ENCODE results near the gene RBBP4. TPM values are rescaled to one million over a fixed set of nuclear protein-coding genes. Genes with fewer than 3 reads are reported as not detected.

Gene RBBP4
- total and polyA plus RNA-seq, 2 of the 8 experiments (the other 6 are each of a cell fraction or from before 2014, with no cell fraction given): 147 to 397 TPM

DNA sequence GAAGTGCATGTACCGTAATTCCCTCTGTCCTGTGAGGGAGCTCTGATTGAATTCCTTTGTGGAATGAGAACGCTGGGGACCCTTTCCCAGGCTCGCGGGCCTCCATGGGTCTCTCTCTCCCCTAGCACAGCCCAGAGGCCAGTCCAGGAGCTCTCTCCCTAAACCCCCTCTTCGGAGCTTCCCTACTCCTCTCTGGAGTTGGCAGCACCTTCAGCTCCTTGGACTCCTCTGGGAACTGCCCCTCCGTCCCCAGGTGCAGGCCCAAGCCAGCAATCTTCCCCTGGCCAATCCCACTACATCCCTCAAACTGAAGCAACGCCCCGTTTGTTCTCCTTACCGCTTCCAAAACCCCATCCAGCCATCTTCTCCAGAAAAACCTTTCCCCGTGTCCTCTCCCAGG is 62.1 kb downstream of the RBBP4 start (continued):
- TF ChIP-seq, protein P1, sequence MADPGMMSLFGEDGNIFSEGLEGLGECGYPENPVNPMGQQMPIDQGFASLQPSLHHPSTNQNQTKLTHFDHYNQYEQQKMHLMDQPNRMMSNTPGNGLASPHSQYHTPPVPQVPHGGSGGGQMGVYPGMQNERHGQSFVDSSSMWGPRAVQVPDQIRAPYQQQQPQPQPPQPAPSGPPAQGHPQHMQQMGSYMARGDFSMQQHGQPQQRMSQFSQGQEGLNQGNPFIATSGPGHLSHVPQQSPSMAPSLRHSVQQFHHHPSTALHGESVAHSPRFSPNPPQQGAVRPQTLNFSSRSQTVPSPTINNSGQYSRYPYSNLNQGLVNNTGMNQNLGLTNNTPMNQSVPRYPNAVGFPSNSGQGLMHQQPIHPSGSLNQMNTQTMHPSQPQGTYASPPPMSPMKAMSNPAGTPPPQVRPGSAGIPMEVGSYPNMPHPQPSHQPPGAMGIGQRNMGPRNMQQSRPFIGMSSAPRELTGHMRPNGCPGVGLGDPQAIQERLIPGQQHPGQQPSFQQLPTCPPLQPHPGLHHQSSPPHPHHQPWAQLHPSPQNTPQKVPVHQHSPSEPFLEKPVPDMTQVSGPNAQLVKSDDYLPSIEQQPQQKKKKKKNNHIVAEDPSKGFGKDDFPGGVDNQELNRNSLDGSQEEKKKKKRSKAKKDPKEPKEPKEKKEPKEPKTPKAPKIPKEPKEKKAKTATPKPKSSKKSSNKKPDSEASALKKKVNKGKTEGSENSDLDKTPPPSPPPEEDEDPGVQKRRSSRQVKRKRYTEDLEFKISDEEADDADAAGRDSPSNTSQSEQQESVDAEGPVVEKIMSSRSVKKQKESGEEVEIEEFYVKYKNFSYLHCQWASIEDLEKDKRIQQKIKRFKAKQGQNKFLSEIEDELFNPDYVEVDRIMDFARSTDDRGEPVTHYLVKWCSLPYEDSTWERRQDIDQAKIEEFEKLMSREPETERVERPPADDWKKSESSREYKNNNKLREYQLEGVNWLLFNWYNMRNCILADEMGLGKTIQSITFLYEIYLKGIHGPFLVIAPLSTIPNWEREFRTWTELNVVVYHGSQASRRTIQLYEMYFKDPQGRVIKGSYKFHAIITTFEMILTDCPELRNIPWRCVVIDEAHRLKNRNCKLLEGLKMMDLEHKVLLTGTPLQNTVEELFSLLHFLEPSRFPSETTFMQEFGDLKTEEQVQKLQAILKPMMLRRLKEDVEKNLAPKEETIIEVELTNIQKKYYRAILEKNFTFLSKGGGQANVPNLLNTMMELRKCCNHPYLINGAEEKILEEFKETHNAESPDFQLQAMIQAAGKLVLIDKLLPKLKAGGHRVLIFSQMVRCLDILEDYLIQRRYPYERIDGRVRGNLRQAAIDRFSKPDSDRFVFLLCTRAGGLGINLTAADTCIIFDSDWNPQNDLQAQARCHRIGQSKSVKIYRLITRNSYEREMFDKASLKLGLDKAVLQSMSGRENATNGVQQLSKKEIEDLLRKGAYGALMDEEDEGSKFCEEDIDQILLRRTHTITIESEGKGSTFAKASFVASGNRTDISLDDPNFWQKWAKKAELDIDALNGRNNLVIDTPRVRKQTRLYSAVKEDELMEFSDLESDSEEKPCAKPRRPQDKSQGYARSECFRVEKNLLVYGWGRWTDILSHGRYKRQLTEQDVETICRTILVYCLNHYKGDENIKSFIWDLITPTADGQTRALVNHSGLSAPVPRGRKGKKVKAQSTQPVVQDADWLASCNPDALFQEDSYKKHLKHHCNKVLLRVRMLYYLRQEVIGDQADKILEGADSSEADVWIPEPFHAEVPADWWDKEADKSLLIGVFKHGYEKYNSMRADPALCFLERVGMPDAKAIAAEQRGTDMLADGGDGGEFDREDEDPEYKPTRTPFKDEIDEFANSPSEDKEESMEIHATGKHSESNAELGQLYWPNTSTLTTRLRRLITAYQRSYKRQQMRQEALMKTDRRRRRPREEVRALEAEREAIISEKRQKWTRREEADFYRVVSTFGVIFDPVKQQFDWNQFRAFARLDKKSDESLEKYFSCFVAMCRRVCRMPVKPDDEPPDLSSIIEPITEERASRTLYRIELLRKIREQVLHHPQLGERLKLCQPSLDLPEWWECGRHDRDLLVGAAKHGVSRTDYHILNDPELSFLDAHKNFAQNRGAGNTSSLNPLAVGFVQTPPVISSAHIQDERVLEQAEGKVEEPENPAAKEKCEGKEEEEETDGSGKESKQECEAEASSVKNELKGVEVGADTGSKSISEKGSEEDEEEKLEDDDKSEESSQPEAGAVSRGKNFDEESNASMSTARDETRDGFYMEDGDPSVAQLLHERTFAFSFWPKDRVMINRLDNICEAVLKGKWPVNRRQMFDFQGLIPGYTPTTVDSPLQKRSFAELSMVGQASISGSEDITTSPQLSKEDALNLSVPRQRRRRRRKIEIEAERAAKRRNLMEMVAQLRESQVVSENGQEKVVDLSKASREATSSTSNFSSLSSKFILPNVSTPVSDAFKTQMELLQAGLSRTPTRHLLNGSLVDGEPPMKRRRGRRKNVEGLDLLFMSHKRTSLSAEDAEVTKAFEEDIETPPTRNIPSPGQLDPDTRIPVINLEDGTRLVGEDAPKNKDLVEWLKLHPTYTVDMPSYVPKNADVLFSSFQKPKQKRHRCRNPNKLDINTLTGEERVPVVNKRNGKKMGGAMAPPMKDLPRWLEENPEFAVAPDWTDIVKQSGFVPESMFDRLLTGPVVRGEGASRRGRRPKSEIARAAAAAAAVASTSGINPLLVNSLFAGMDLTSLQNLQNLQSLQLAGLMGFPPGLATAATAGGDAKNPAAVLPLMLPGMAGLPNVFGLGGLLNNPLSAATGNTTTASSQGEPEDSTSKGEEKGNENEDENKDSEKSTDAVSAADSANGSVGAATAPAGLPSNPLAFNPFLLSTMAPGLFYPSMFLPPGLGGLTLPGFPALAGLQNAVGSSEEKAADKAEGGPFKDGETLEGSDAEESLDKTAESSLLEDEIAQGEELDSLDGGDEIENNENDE (IDR thresholded peaks at IDR 0.05; ENCODE audit: insufficient replicate concordance, low read length): no peak
- TF ChIP-seq SIX5 (IDR thresholded peaks at IDR 0.05; ENCODE audit: low read depth, low read length): no peak
- TF ChIP-seq TEAD4 (IDR thresholded peaks at IDR 0.05; ENCODE audit: low read depth, low read length): no peak
- TF ChIP-seq BCL11A (IDR thresholded peaks at IDR 0.05; ENCODE audit: low read depth in 2 of 2, low read length in 2 of 2): no peak
- TF ChIP-seq HDAC2 (IDR thresholded peaks at IDR 0.05; ENCODE audit: borderline replicate concordance in 1 of 2, low read depth in 2 of 2, low read length in 2 of 2): no peak
- no peak for TF ChIP-seq RFX5 (IDR thresholded peaks at IDR 0.05; ENCODE audit: borderline replicate concordance, low read depth, low read length)
- TF ChIP-seq SIRT6 (IDR thresholded peaks at IDR 0.05; ENCODE audit: low read length): no peak
- no peak for TF ChIP-seq ZNF274 (IDR thresholded peaks at IDR 0.05; ENCODE audit: borderline replicate concordance, extremely low read depth, low read length)
- no peak for TF ChIP-seq EZH2 (IDR thresholded peaks at IDR 0.05; ENCODE audit: low read depth, low read length, severe bottlenecking)
- TF ChIP-seq SUZ12 (IDR thresholded peaks at IDR 0.05; ENCODE audit: low read length): no peak
- TF ChIP-seq CEBPB (IDR thresholded peaks at IDR 0.05; ENCODE audit: low read depth, low read length): no peak
- no peak for TF ChIP-seq TAF7 (optimal IDR thresholded peaks at IDR 0.05; ENCODE audit: borderline replicate concordance, low read depth, low read length)
- TF ChIP-seq SP1 (IDR thresholded peaks at IDR 0.05; ENCODE audit: low read depth, low read length): no peak
